ENCODE results near the gene ZNF615.

DNA sequence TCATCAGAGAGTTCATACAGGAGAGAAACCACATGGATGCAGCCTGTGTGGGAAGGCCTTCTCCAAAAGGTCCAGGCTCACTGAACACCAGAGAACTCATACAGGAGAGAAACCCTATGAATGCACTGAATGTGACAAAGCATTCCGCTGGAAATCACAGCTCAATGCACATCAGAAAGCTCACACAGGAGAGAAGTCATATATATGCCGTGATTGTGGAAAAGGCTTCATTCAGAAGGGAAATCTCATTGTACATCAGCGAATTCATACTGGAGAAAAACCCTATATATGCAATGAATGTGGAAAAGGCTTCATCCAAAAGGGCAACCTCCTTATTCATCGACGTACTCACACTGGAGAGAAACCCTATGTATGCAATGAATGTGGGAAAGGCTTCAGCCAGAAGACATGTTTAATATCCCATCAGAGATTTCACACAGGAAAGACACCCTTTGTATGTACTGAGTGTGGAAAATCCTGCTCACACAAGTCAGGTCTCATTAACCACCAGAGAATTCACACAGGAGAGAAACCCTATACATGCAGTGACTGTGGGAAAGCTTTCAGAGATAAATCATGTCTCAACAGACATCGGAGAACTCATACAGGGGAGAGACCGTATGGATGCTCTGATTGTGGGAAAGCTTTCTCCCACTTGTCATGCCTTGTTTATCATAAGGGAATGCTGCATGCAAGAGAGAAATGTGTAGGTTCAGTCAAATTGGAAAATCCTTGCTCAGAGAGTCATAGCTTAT lies 63.0 kb downstream of the ZNF615 start:
- no peak for TF ChIP-seq POLR2A (IDR thresholded peaks at IDR 0.05; ENCODE audit: low read depth, low read length)
- TF ChIP-seq MAZ (IDR thresholded peaks at IDR 0.05; ENCODE audit: borderline replicate concordance, low read depth, low read length): no peak
- TF ChIP-seq, protein P1, sequence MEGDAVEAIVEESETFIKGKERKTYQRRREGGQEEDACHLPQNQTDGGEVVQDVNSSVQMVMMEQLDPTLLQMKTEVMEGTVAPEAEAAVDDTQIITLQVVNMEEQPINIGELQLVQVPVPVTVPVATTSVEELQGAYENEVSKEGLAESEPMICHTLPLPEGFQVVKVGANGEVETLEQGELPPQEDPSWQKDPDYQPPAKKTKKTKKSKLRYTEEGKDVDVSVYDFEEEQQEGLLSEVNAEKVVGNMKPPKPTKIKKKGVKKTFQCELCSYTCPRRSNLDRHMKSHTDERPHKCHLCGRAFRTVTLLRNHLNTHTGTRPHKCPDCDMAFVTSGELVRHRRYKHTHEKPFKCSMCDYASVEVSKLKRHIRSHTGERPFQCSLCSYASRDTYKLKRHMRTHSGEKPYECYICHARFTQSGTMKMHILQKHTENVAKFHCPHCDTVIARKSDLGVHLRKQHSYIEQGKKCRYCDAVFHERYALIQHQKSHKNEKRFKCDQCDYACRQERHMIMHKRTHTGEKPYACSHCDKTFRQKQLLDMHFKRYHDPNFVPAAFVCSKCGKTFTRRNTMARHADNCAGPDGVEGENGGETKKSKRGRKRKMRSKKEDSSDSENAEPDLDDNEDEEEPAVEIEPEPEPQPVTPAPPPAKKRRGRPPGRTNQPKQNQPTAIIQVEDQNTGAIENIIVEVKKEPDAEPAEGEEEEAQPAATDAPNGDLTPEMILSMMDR (conservative IDR thresholded peaks at IDR 0.05; ENCODE audit: low read depth, low read length): no peak
- TF ChIP-seq CEBPB (IDR thresholded peaks at IDR 0.05; ENCODE audit: low read depth, low read length): no peak
- TF ChIP-seq RFX5 (IDR thresholded peaks at IDR 0.05; ENCODE audit: low read depth, low read length): no peak
- TF ChIP-seq RAD21 (IDR thresholded peaks at IDR 0.05; ENCODE audit: low read length): no peak
- TF ChIP-seq MXI1 (IDR thresholded peaks at IDR 0.05; ENCODE audit: borderline replicate concordance, low read depth, low read length): no peak
- TF ChIP-seq SMC3 (IDR thresholded peaks at IDR 0.05; ENCODE audit: low read depth, low read length): no peak
- no peak for TF ChIP-seq FOS (IDR thresholded peaks at IDR 0.05; ENCODE audit: low read depth, low read length)
- no peak for TF ChIP-seq BHLHE40 (IDR thresholded peaks at IDR 0.05; ENCODE audit: low read depth, low read length)
- TF ChIP-seq RCOR1 (IDR thresholded peaks at IDR 0.05; ENCODE audit: insufficient replicate concordance, low read length): no peak
- no peak for TF ChIP-seq MAFK (IDR thresholded peaks at IDR 0.05; ENCODE audit: low read depth, low read length)
- TF ChIP-seq, protein P2, sequence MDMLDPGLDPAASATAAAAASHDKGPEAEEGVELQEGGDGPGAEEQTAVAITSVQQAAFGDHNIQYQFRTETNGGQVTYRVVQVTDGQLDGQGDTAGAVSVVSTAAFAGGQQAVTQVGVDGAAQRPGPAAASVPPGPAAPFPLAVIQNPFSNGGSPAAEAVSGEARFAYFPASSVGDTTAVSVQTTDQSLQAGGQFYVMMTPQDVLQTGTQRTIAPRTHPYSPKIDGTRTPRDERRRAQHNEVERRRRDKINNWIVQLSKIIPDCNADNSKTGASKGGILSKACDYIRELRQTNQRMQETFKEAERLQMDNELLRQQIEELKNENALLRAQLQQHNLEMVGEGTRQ (IDR thresholded peaks at IDR 0.05; ENCODE audit: low read depth, low read length): no peak

All from IMR-90 (cell line).